ENCODE data around the gene GBA2.

The GBA2 gene

GRCh38 chr9:35755071-35755470 is 6.0 kb upstream of the GBA2 start:
- Histone ChIP-seq H3K36me3 (ENCODE audit: control insufficient read depth in 1 of 2, insufficient read depth in 2 of 2, low read length in 2 of 2) (peaks cover 29 to 39% of the 10 kb centered on the region in 2 experiments), H3K23ac (ENCODE audit: low read length) (no peak overlapping the region), H4K8ac (ENCODE audit: low read depth, low read length) (no peak overlapping the region), H4K91ac (ENCODE audit: low read depth, low read length) (no peak overlapping the region), H3K27me3 (ENCODE audit: insufficient read depth, low read length) (no peaks in the 10 kb centered on the region), H4K12ac (ENCODE audit: low read depth, low read length) (no peak overlapping the region), H3K4ac (ENCODE audit: low read depth, low read length) (no peak overlapping the region), H3K79me1 (ENCODE audit: low read length) (peaks cover 9% of the 10 kb centered on the region), H3K4me2 (ENCODE audit: low read length) (no peak overlapping the region), H3K9ac (ENCODE audit: low read length) (no peak overlapping the region), H3K14ac (ENCODE audit: low read length) (no peak overlapping the region), H3K18ac (ENCODE audit: low read length) (no peak overlapping the region), H3K79me2 (ENCODE audit: control insufficient read depth, insufficient read depth, low read length, poor library complexity) (no peaks in the 10 kb centered on the region), H2AFZ (ENCODE audit: insufficient read depth, low read length, poor library complexity) (no peak overlapping the region), H3K4me3 (ENCODE audit: low read depth, low read length) (no peak overlapping the region), H2BK5ac (ENCODE audit: low read depth, low read length, poor library complexity) (no peak overlapping the region), H2BK12ac (ENCODE audit: low read length) (no peak overlapping the region), H3K9me3 (ENCODE audit: insufficient read depth, low read depth, low read length) (no peaks in the 10 kb centered on the region), H2AK5ac (ENCODE audit: low read length) (no peak overlapping the region), H2BK120ac (ENCODE audit: insufficient read depth, low read length, poor library complexity) (no peak overlapping the region), H3K4me1 (ENCODE audit: control insufficient read depth in 1 of 2, insufficient read depth in 2 of 2, low read length in 2 of 2) (peaks cover 2 to 11% of the 10 kb centered on the region in 2 experiments), H3K27ac (ENCODE audit: low read depth, low read length) (no peak overlapping the region)
- WGBS (ENCODE audit: extremely low coverage, insufficient coverage, insufficient read length), result no CpG with 5 or more reads among the region's 4 CpGs
- DNase-seq, result peak in 1 of 2 donors; percentile 50

- Histone ChIP-seq H3K14ac (ENCODE audit: low read length) (no peak within 1 kb of the TSS), H3K4me3 (ENCODE audit: low read depth, low read length) (no peak within 1 kb of the TSS), H3K36me3 (ENCODE audit: control insufficient read depth in 1 of 2, insufficient read depth in 2 of 2, low read length in 2 of 2) (peaks cover 29 to 39% of the 10 kb centered on the region in 2 experiments), H4K8ac (ENCODE audit: low read depth, low read length) (no peak within 1 kb of the TSS), H3K79me1 (ENCODE audit: low read length) (peaks cover 13% of the 10 kb centered on the region), H3K18ac (ENCODE audit: low read length) (no peak within 1 kb of the TSS), H2BK120ac (ENCODE audit: insufficient read depth, low read length, poor library complexity) (no peak within 1 kb of the TSS), H3K4me2 (ENCODE audit: low read length) (no peak within 1 kb of the TSS), H3K9me3 (ENCODE audit: insufficient read depth, low read depth, low read length) (no peaks in the 10 kb centered on the region), H4K12ac (ENCODE audit: low read depth, low read length) (no peak within 1 kb of the TSS), H3K27me3 (ENCODE audit: insufficient read depth, low read length) (no peaks in the 10 kb centered on the region), H3K23ac (ENCODE audit: low read length) (no peak within 1 kb of the TSS), H2BK12ac (ENCODE audit: low read length) (no peak within 1 kb of the TSS), H2BK5ac (ENCODE audit: low read depth, low read length, poor library complexity) (no peak within 1 kb of the TSS), H3K4ac (ENCODE audit: low read depth, low read length) (no peak within 1 kb of the TSS), H2AK5ac (ENCODE audit: low read length) (no peak within 1 kb of the TSS), H3K79me2 (ENCODE audit: control insufficient read depth, insufficient read depth, low read length, poor library complexity) (peaks cover 3% of the 10 kb centered on the region), H3K4me1 (ENCODE audit: control insufficient read depth in 1 of 2, insufficient read depth in 2 of 2, low read length in 2 of 2) (peaks cover 4 to 15% of the 10 kb centered on the region in 2 experiments), H3K27ac (ENCODE audit: low read depth, low read length) (no peak within 1 kb of the TSS), H3K9ac (ENCODE audit: low read length) (no peak within 1 kb of the TSS), H2AFZ (ENCODE audit: insufficient read depth, low read length, poor library complexity) (no peak within 1 kb of the TSS), H4K91ac (ENCODE audit: low read depth, low read length) (no peak within 1 kb of the TSS)
- no peak for DNase-seq
- WGBS (ENCODE audit: extremely low coverage, insufficient coverage, insufficient read length), result no CpG with 5 or more reads among the region's 3 CpGs
Measured at GRCh38 chr9:35754264-35754663, 5.2 kb upstream of the GBA2 start, which contains the start of gene MSMP. Gene MSMP (minus strand): TSS chr9:35754276. CDS start chr9:35754129, 147 bp downstream.

GRCh38 chr9:35753466-35753865 is 4.4 kb upstream of the GBA2 start:
- Histone ChIP-seq H3K36me3 (ENCODE audit: control insufficient read depth in 1 of 2, insufficient read depth in 2 of 2, low read length in 2 of 2) (peaks cover 29 to 39% of the 10 kb centered on the region in 2 experiments), H2AK5ac (ENCODE audit: low read length) (no peak overlapping the region), H4K12ac (ENCODE audit: low read depth, low read length) (no peak overlapping the region), H2AFZ (ENCODE audit: insufficient read depth, low read length, poor library complexity) (no peak overlapping the region), H4K91ac (ENCODE audit: low read depth, low read length) (no peak overlapping the region), H3K27me3 (ENCODE audit: insufficient read depth, low read length) (no peaks in the 10 kb centered on the region), H2BK12ac (ENCODE audit: low read length) (no peak overlapping the region), H3K79me1 (ENCODE audit: low read length) (peaks cover 21% of the 10 kb centered on the region), H3K9me3 (ENCODE audit: insufficient read depth, low read depth, low read length) (no peaks in the 10 kb centered on the region), H2BK120ac (ENCODE audit: insufficient read depth, low read length, poor library complexity) (no peak overlapping the region), H4K8ac (ENCODE audit: low read depth, low read length) (no peak overlapping the region), H3K14ac (ENCODE audit: low read length) (no peak overlapping the region), H2BK5ac (ENCODE audit: low read depth, low read length, poor library complexity) (no peak overlapping the region), H3K23ac (ENCODE audit: low read length) (no peak overlapping the region), H3K4me3 (ENCODE audit: low read depth, low read length) (no peak overlapping the region), H3K4ac (ENCODE audit: low read depth, low read length) (no peak overlapping the region), H3K18ac (ENCODE audit: low read length) (no peak overlapping the region), H3K27ac (ENCODE audit: low read depth, low read length) (no peak overlapping the region), H3K9ac (ENCODE audit: low read length) (no peak overlapping the region), H3K4me2 (ENCODE audit: low read length) (no peak overlapping the region), H3K4me1 (ENCODE audit: control insufficient read depth in 1 of 2, insufficient read depth in 2 of 2, low read length in 2 of 2) (peaks cover 4 to 15% of the 10 kb centered on the region in 2 experiments), H3K79me2 (ENCODE audit: control insufficient read depth, insufficient read depth, low read length, poor library complexity) (peaks cover 8% of the 10 kb centered on the region)
- DNase-seq, result no peak
- WGBS (ENCODE audit: extremely low coverage, insufficient coverage, insufficient read length), result no CpG with 5 or more reads among the region's 5 CpGs

GRCh38 chr9:35750256-35750531 is 1.2 kb upstream of the GBA2 start:
- Histone ChIP-seq H3K79me2 (ENCODE audit: control insufficient read depth, insufficient read depth, low read length, poor library complexity) (peaks cover 23% of the 10 kb centered on the region), H3K4me2 (ENCODE audit: low read length) (peak overlapping the region; percentile 90), H2BK120ac (ENCODE audit: insufficient read depth, low read length, poor library complexity) (no peak overlapping the region), H3K4me3 (ENCODE audit: low read depth, low read length) (no peak overlapping the region), H3K4ac (ENCODE audit: low read depth, low read length) (peak overlapping the region; percentile 19), H3K23ac (ENCODE audit: low read length) (no peak overlapping the region), H2BK12ac (ENCODE audit: low read length) (no peak overlapping the region), H3K79me1 (ENCODE audit: low read length) (peaks cover 12% of the 10 kb centered on the region), H4K91ac (ENCODE audit: low read depth, low read length) (peak overlapping the region; percentile 95), H3K27ac (ENCODE audit: low read depth, low read length) (no peak overlapping the region), H2AK5ac (ENCODE audit: low read length) (peak overlapping the region; percentile 21), H3K18ac (ENCODE audit: low read length) (peak overlapping the region; percentile 2), H3K9me3 (ENCODE audit: insufficient read depth, low read depth, low read length) (no peaks in the 10 kb centered on the region), H3K27me3 (ENCODE audit: insufficient read depth, low read length) (no peaks in the 10 kb centered on the region), H3K36me3 (ENCODE audit: control insufficient read depth in 1 of 2, insufficient read depth in 2 of 2, low read length in 2 of 2) (peaks cover 29 to 39% of the 10 kb centered on the region in 2 experiments), H3K4me1 (ENCODE audit: control insufficient read depth in 1 of 2, insufficient read depth in 2 of 2, low read length in 2 of 2) (peaks cover 15 to 28% of the 10 kb centered on the region in 2 experiments), H2BK5ac (ENCODE audit: low read depth, low read length, poor library complexity) (no peak overlapping the region), H2AFZ (ENCODE audit: insufficient read depth, low read length, poor library complexity) (no peak overlapping the region), H3K9ac (ENCODE audit: low read length) (peak overlapping the region; percentile 35), H3K14ac (ENCODE audit: low read length) (no peak overlapping the region), H4K12ac (ENCODE audit: low read depth, low read length) (no peak overlapping the region), H4K8ac (ENCODE audit: low read depth, low read length) (peak overlapping the region; percentile 12)
- DNase-seq, result no peak
- WGBS (ENCODE audit: extremely low coverage, insufficient coverage, insufficient read length), result no CpG with 5 or more reads among the region's 4 CpGs

Data from trophoblast cell (in vitro differentiated cells and primary cell).